GM13976 (cell line): ENCODE measurements around the gene GNAS.

ENCODE experiments used
- DNase-seq: peaks from one replicate; pipeline ENCODE4 v3.0.0; 2012; ENCODE audit warnings: low spot score
- CTCF ChIP-seq: IDR thresholded peaks from 2 replicates; pipeline ENCODE4 v1.5.1; 2012; ENCODE audit warnings: borderline replicate concordance, mild to moderate bottlenecking; ENCODE audit not compliant: insufficient read depth; ENCODE audit errors: extremely low read depth, missing control alignments, control extremely low read depth
- in situ Hi-C: fragments of 300-500 bp; cut with MboI; formaldehyde crosslinking; loops from one replicate; pipeline ENCODE4 v1.12.0; 2022; ENCODE audit warnings: low sequenced_read_pairs, mixed read lengths, inconsistent platforms; ENCODE audit not compliant: unreplicated experiment

The GNAS gene

GRCh38 chr20:58842276-58842675, 10.2 kb upstream of the GNAS start:
- in situ Hi-C loops = loop anchor here (25.0 kb wide), 1 partner anchor 605 kb away; the partner anchor contains the start of gene ANKRD60
- DNase-seq = no peak
- no peak for TF ChIP-seq CTCF

GRCh38 chr20:58843128-58843556, 9.4 kb upstream of the GNAS start:
- in situ Hi-C loops = loop anchor here (25.0 kb wide), 1 partner anchor 606 kb away; the partner anchor contains the start of gene ANKRD60
- DNase-seq = no peak
- no peak for TF ChIP-seq CTCF

- in situ Hi-C loops = loop anchor here (25.0 kb wide), 1 partner anchor 608 kb away; the partner anchor contains the start of gene ANKRD60
- no peak for DNase-seq
- TF ChIP-seq CTCF = no peak
Measured at GRCh38 chr20:58845706-58846105, 6.8 kb upstream of the GNAS start.

GRCh38 chr20:58847463-58847862, 5.1 kb upstream of the GNAS start:
- TF ChIP-seq CTCF = no peak
- in situ Hi-C loops = loop anchor here (25.0 kb wide), 1 partner anchor 610 kb away; the partner anchor contains the start of gene ANKRD60

GRCh38 chr20:58850693-58851174, 1.8 kb upstream of the GNAS start, which contains the start of gene GNAS-AS1:
TSS of gene GNAS-AS1 (minus strand) at chr20:58850902.
- no peak for TF ChIP-seq CTCF
- DNase-seq = peak; percentile 96
- in situ Hi-C loops = no loop called here

More at GRCh38 chr20:58847463-58847862, 5.1 kb upstream of the GNAS start:
- DNase-seq = no peak

GRCh38 chr20:58851221-58851968, 1.1 kb upstream of the GNAS start:
- in situ Hi-C loops = no loop called here
- DNase-seq = peak; percentile 35
- no peak for TF ChIP-seq CTCF
